ENCODE data around the gene MMP19.

GRCh38 chr12:55843431-55843830 is 695 bp upstream of the MMP19 start:
- TF ChIP-seq CTCF (IDR thresholded peaks at IDR 0.05) (no peak), POLR2A (IDR thresholded peaks at IDR 0.05) (no peak)

Measured in esophagus squamous epithelium (tissue), 4 donors.